GM21723 (cell line): Measurements from ENCODE around the gene NAE1.

Experiments
- ATAC-seq: cut with Tn5 transposase; IDR thresholded peaks from one replicate; pipeline ENCODE4 v1.9.1; 2021; ENCODE audit warnings: mild to moderate bottlenecking, moderate library complexity; ENCODE audit not compliant: unreplicated experiment

Gene NAE1

GRCh38 chr16:66850115-66850815, 19.5 kb upstream of the NAE1 start:
- no peak for ATAC-seq

DNA sequence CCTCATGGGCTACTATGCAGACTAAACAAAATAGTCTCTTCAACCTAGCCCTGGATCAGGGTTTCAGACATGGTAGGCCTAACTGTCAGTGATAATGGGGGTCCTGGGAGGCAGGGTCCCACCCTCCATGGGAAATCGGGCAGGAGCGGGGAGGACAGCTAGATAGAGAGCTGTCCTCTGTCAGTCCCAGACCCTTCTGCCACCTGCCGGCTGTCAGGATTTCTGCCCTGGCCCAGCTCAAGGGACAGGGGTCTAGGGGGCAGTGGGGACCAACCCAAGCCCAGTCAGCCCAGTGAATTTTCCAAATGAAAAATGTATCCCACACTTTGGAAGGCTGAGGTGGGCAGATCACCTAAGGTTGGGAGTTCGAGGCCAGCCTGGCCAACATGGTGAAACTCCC, 18.8 kb upstream of the NAE1 start:
- ATAC-seq, result no peak

- ATAC-seq, result no peak
These were observed 18.2 kb upstream of the NAE1 start for GRCh38 chr16:66849021-66849420.

DNA sequence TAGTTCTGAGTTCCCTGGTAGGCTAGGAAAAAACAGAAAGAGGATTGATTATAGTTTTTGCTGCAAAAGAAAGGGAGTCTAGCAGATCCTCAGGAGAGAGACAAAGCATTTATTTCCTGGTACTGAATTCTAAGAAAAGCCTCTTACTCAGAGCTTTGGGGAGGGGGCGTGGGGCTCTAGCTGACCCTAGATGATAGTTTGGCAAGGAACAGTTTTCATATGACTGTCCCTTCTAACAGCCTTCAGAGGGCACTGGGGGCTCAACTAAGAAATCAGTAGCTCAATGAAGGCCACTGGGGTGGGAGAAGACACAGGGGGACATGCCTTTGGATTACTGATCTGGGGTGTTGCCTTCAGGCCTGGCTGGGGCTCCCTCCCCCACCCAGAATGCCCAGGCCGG, 17.4 kb upstream of the NAE1 start:
- no peak for ATAC-seq

- ATAC-seq, result no peak
These were observed 16.8 kb upstream of the NAE1 start for GRCh38 chr16:66847533-66848067.

- ATAC-seq, result no peak
These were observed 16.1 kb upstream of the NAE1 start for GRCh38 chr16:66846831-66847230.

- no peak for ATAC-seq
These were observed 15.5 kb upstream of the NAE1 start for GRCh38 chr16:66846266-66846665.

- no peak for ATAC-seq
These were observed 15.0 kb upstream of the NAE1 start for GRCh38 chr16:66845791-66846221.

- ATAC-seq, result no peak
These were observed 14.3 kb upstream of the NAE1 start for GRCh38 chr16:66845080-66845410.

GRCh38 chr16:66844342-66845079, 13.7 kb upstream of the NAE1 start, which contains the start of gene CA7:
Gene CA7 (plus strand): TSS chr16:66844414. CDS start chr16:66844488, 74 bp downstream.
- no peak for ATAC-seq

- ATAC-seq, result no peak
These were observed 13.2 kb upstream of the NAE1 start for GRCh38 chr16:66844009-66844341.

- no peak for ATAC-seq
These were observed 12.4 kb upstream of the NAE1 start for GRCh38 chr16:66843191-66843590.

- no peak for ATAC-seq
These were observed 12.0 kb upstream of the NAE1 start for GRCh38 chr16:66842765-66843164.

DNA sequence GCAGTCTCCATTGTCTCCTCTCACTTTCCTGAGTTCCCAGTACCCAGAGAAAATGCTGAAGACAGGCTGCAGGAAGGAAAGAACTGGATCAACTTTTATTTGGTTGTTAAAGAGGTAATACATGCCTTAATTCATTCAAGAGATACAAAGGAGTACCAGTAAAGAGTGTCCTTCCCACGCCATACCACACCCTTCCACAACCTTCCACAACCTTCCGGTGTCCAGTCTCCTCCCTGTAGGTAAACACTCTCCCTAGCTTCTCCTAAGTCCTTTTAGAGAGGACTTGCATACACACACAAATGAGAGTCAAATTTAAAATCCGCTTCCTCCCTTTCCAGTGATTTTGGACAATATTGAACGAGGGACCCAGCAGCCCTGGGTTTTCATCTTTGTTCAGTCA, 10.6 kb upstream of the NAE1 start:
- no peak for ATAC-seq

DNA sequence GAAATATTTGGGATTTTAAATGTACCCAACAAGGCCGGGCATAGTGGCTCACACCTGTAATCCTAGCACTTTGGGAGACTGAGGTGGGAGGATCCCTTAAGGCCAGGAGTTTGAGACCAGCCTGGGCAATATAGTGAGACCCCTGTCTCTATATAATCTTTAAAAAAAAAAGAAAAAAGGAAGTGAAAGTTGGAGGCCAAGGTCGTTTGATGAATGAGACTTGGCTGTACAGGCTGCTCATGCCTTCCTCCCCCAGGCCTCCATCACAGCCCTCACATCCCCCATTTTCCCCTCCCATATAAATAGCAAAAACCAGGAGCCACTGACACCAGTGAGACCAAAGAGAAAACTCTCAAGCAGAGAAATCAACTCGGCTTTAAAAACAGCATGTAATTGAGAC, 10.1 kb upstream of the NAE1 start:
- ATAC-seq, result no peak

- ATAC-seq, result no peak
These were observed 4.0 kb upstream of the NAE1 start for GRCh38 chr16:66834746-66835145.

DNA sequence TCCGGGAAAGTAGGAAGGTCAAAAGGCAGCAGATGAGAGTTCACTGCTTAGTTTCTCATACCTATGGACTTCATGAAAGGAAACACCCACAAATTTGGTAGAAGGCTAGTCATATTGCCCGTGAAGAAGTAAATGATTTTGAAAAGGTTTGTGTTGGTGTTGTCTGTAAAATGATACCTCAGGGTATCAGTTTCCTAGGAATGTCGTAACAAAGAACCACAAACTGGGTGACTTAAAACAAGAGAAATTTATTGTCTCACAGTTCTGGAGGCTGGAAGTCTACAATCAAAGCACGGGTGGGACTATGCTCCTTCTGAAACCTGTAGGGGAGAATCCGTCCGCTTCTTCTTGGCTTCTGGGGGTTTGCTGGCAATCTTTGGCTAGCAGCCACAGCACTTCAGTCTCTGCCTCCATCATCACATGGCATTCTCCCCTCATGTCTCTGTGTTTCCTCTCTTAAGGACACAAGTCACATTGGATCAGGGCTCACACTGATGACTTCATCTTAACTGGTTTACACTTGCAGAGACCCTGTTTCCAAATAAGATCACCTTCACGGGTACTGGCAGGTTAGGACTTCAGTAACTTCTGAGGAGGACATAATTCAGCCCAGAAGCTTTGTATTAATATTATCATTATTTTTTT, 2.0 kb upstream of the NAE1 start:
- no peak for ATAC-seq

- ATAC-seq, result no peak
These were observed 1.4 kb upstream of the NAE1 start for GRCh38 chr16:66832190-66832589.

DNA sequence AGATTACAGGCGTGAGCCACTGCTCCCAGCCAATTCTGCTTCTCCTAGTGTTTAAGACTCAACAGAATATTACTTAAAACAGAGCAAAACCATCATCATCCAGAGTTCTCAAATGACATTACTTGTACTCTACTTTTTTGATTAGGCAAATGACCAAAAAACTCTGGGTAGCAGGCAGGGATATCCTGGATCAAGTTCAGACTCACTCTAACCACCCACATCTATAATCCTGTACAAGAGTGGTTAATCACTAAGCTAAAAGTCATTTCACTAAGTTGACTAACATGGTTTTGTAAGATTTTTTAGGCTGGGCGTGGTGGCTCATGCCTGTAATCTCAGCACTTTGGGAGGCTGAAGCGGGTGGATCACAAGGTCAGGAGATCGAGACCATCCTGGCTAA, 6.8 kb downstream of the NAE1 start:
- no peak for ATAC-seq

GRCh38 chr16:66814734-66815133, 16.0 kb downstream of the NAE1 start:
- no peak for ATAC-seq

DNA sequence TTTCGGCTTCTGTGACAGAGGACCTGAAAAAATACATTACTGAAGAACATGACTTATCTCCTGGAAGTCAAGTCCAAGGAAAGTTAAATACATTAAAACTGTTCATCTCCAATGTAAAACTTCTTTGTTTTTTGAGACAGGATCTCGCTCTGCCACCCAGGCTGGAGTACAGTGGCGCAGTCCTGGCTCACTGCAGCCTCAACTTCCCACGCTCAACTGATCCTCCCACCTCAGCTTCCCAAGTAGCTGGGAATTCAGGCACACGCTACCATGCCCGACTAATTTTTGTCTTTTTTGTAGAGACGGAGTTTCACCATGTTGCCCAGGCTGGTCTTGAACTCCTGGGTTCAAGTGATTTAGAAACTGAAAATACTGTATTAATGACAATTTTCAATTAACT, 19.7 kb downstream of the NAE1 start:
- no peak for ATAC-seq

GRCh38 chr16:66810391-66810790, 20.4 kb downstream of the NAE1 start:
- no peak for ATAC-seq
